Esophagus squamous epithelium (tissue), 5 donors: ENCODE measurements around the gene DYNC1LI2. TPM values are rescaled to one million over a fixed set of nuclear protein-coding genes. Genes with fewer than 3 reads are reported as not detected.

Experiments
- DNase-seq: peaks from one replicate; lab custom pipeline; 2025; lab: John Stamatoyannopoulos, UW
- H3K27ac ChIP-seq, 4 donors: fragments of 200-600 bp; sonication (generic); one replicate each; pipeline ENCODE4 v1.5.1; 2016 to 2019; ENCODE audit warnings: mild to moderate bottlenecking in 1 of 4
- H3K27me3 ChIP-seq, 4 donors: fragments of 200-600 bp; sonication (generic); 1 replicate in 3 of 4; 2 replicates in 1 of 4; pipeline versions ENCODE4 v1.5.1 to v1.6.0; 2017 to 2021; ENCODE audit warnings: antibody characterized with exemption in 1 of 4
- H3K36me3 ChIP-seq, 3 donors: fragments of 200-600 bp; sonication (generic); one replicate each; pipeline ENCODE4 v1.5.1; 2016 to 2019
- H3K4me1 ChIP-seq, 3 donors: fragments of 200-600 bp; sonication (generic); one replicate each; pipeline ENCODE4 v1.5.1; 2017 to 2019
- H3K4me3 ChIP-seq, 4 donors: fragments of 200-600 bp; sonication (generic); 1 replicate in 3 of 4; 2 replicates in 1 of 4; pipeline ENCODE4 v1.5.1; 2016 to 2019; ENCODE audit warnings: mild to moderate bottlenecking in 2 of 4, moderate library complexity in 1 of 4
- H3K9me3 ChIP-seq, 3 donors: fragments of 200-600 bp; sonication (generic); one replicate each; pipeline ENCODE4 v1.5.1; 2016 to 2019
- CTCF ChIP-seq, 6 experiments: fragments of 450-650 bp in 4 of 6; fragments of 200-600 bp in 2 of 6; sonication (generic) in 2 of 6; IDR thresholded peaks; one replicate each; pipeline ENCODE4 v1.5.1; 2016 to 2019; ENCODE audit warnings: antibody characterized with exemption in 6 of 6, mild to moderate bottlenecking in 4 of 6, moderate library complexity in 4 of 6
- POLR2A ChIP-seq, 4 donors: fragments of 450-650 bp; IDR thresholded peaks; one replicate each; pipeline ENCODE4 v1.6.1; 2017; ENCODE audit warnings: antibody characterized with exemption in 4 of 4, mild to moderate bottlenecking in 4 of 4, moderate library complexity in 3 of 4
- WGBS, 2 donors: methylation state at CpG; one replicate each; pipeline ENCODE4 v1.1.5; 2018; 5-methylcytosine and 5-hydroxymethylcytosine counted together
- intact Hi-C: fragments of 100-400 bp; cut with DNase I; formaldehyde crosslinking; loops from one replicate; pipeline ENCODE4 v1.15.0; 2022
- total RNA-seq, 4 donors: library from RNA; depleted of rRNA; stranded (reverse); fragments of >200 nt; gene quantifications; one replicate each; pipeline ENCODE4 v1.1.0, GENCODE V29; 2016
- donor health status: DM: yes; HTN: yes; CAD: no.

DYNC1LI2 gene
- total RNA-seq, 4 donors from 2014 or later = 66.4 to 140 (median 86.2) TPM

DNA sequence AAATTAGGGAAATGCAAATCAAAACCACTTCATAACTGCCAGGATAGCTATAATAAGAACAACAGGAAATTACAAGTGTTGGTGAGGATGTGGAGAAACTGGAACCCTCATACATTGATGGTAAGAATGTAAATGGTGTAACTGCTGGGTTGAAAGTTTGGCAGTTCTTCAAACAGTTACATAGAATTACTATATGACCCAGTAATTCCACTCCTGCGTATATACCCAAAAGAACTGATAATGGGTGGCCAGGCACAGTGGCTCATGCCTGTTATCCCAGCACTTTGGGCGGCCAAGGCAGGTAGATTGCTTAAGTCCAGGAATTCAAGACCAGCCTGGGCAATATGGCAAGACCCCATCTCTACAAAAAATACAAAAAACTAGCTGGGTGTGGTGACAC lies 50.4 kb downstream of the DYNC1LI2 start:
- intact Hi-C loops = no loop called here
- 77 to 81% methylated on average over 2 of the region's 2 CpGs for WGBS, 2 donors
- H3K27me3 ChIP-seq = no peaks in the 10 kb centered on the region

GRCh38 chr16:66699898-66700297 lies 51.5 kb downstream of the DYNC1LI2 start:
- H3K27me3 ChIP-seq = no peaks in the 10 kb centered on the region
- H3K4me3 ChIP-seq = no peak overlapping the region
- WGBS, 2 donors = 47 to 58% methylated on average over 1 of the region's 1 CpG
- DNase-seq = no peak
- peaks cover 12 to 30% (median 16%) of the 10 kb centered on the region in 3 donors for H3K4me1 ChIP-seq
- TF ChIP-seq CTCF (IDR thresholded peaks at IDR 0.05) (no peak), POLR2A (IDR thresholded peaks at IDR 0.05) (no peak)
- H3K9me3 ChIP-seq = no peaks in the 10 kb centered on the region
- H3K36me3 ChIP-seq = no peaks in the 10 kb centered on the region
- intact Hi-C loops = no loop called here
- no peak overlapping the region for H3K27ac ChIP-seq

More for the DNA sequence above, 50.4 kb downstream of the DYNC1LI2 start:
- TF ChIP-seq CTCF (IDR thresholded peaks at IDR 0.05) (no peak), POLR2A (IDR thresholded peaks at IDR 0.05) (no peak)
- Histone ChIP-seq H3K36me3 (no peaks in the 10 kb centered on the region), H3K9me3 (no peaks in the 10 kb centered on the region), H3K27ac (no peak overlapping the region), H3K4me3 (no peak overlapping the region), H3K4me1 (peaks cover 2 to 24% (median 10%) of the 10 kb centered on the region in 3 donors)
- DNase-seq = no peak

GRCh38 chr16:66698046-66698445 lies 53.4 kb downstream of the DYNC1LI2 start:
- no peak for TF ChIP-seq CTCF (IDR thresholded peaks at IDR 0.05)
- no peak for TF ChIP-seq POLR2A (IDR thresholded peaks at IDR 0.05)
- Histone ChIP-seq H3K4me3 (no peak overlapping the region), H3K9me3 (no peaks in the 10 kb centered on the region), H3K27me3 (no peaks in the 10 kb centered on the region), H3K4me1 (peaks cover 12 to 44% (median 15%) of the 10 kb centered on the region in 3 donors), H3K27ac (no peak overlapping the region), H3K36me3 (no peaks in the 10 kb centered on the region)
- DNase-seq = no peak
- intact Hi-C loops = no loop called here
- WGBS, 2 donors = 81 to 87% methylated on average over 7 of the region's 7 CpGs

DNA sequence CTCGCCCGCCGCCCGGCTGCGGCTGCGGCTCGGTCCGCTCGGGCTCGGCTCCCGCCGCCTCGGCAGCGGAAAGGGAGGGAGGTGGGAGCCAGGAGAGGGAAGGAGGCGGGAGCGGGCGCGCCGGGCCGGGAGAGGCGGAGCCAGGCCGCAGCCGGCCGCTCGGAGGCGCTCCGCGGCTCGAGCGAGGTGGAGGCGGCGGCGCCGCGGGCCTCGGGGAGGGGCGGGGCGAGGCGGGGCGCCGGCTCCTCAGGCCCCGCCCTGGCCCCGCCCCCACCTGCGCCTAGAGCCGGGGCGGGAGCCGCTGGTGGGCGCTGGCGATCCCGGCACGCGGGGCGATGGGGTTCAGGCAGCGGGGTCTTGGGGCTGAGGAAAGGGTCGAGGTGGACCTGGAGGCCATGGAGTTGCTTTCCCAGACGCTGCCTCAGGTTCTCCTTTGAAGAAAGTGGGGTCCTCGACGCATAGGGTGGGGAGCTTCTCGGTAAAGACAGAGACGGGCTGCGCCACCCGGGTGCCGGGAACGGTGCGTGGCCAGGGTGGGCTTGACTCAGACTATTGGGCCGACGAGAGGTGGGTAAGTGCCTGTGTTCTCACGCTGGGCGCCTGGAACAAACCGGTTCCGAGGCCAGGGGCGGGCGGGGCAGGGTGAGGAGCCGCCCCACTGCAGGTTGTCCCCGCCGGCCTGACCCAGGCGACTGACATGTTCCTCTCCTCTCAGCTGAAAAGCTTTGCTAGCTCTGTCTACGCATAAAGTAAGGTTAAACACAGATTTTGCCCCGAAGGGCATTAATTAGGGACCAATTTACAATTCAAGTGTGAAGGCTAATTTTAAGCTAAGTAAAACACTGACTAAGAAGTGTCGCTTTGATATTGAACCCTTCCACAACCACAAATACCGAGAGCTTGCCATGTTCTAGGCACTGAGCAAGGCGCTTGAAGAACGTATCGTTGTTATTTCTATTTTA lies 54.5 kb downstream of the DYNC1LI2 start, which contains the start of gene CMTM4:
Gene CMTM4 (minus strand): TSS at position 75 of the 962 bp plus-strand sequence. CDS start 218 bp downstream, outside the sequence.
- H3K4me3 ChIP-seq = peak within 1 kb of the TSS; percentile 66 to 92 (median 87)
- WGBS, 2 donors = 32 to 37% methylated on average over 5 to 7 of the region's 84 CpGs

More for the DNA sequence above, 54.5 kb downstream of the DYNC1LI2 start, which contains the start of gene CMTM4:
- intact Hi-C loops = no loop called here
- no peaks in the 10 kb centered on the region for H3K27me3 ChIP-seq
- H3K27ac ChIP-seq = peak within 1 kb of the TSS; percentile 89 to 94 (median 93)
- DNase-seq = no peak
- H3K9me3 ChIP-seq = no peaks in the 10 kb centered on the region
- H3K36me3 ChIP-seq = no peaks in the 10 kb centered on the region
- H3K4me1 ChIP-seq = peaks cover 12 to 49% (median 15%) of the 10 kb centered on the region in 3 donors
- TF ChIP-seq POLR2A (IDR thresholded peaks at IDR 0.05) (peak in 1 of 4 donors; percentile 39), CTCF (IDR thresholded peaks at IDR 0.05) (peak in 3 of 6 experiments; percentile 7 to 24 (median 20))
